Measurements from ENCODE around the gene CLOCK. TPM values are rescaled to one million over a fixed set of nuclear protein-coding genes. Genes with fewer than 3 reads are reported as not detected.

Gene CLOCK
- total and polyA plus RNA-seq, 10 of the 15 experiments (the other 5 are each of a cell fraction or from before 2014, with no cell fraction given): 2.8 to 11.7 (median 10.4) TPM

- no peak for TF ChIP-seq ZBTB40 (IDR thresholded peaks at IDR 0.05; ENCODE audit: borderline replicate concordance)
- TF ChIP-seq MTA2 (IDR thresholded peaks at IDR 0.05; ENCODE audit: low read depth): no peak
- TF ChIP-seq RUNX3 (IDR thresholded peaks at IDR 0.05; ENCODE audit: low read length): peak; percentile 35; the same call in 1 of the 2 replicates
- no peak for TF ChIP-seq LARP7 (IDR thresholded peaks at IDR 0.05)
- TF ChIP-seq SKIL (IDR thresholded peaks at IDR 0.05; ENCODE audit: low read depth, poor library complexity, severe bottlenecking): peak; percentile 68
- peak; percentile 46; the same call in 1 of the 2 replicates for TF ChIP-seq SMARCA5 (IDR thresholded peaks at IDR 0.05)
- no peak for TF ChIP-seq CHD2 (IDR thresholded peaks at IDR 0.05; ENCODE audit: borderline replicate concordance, low read depth, low read length)
- peak; percentile 71 for TF ChIP-seq RAD21 (IDR thresholded peaks at IDR 0.05; ENCODE audit: insufficient read depth, low read depth, low read length)
- 0 out of 2 replicates have a peak, but pooled peaks have one; percentile 47 for TF ChIP-seq MXI1 (IDR thresholded peaks at IDR 0.05; ENCODE audit: low read depth, low read length)
- no peak for TF ChIP-seq POU2F2 (IDR thresholded peaks at IDR 0.05; ENCODE audit: borderline replicate concordance, low read depth, low read length)
- TF ChIP-seq ASH2L (IDR thresholded peaks at IDR 0.05; ENCODE audit: borderline replicate concordance, low read depth): no peak
- no peak for TF ChIP-seq PML (IDR thresholded peaks at IDR 0.05; ENCODE audit: low read length)
- no peak for TF ChIP-seq FOS (IDR thresholded peaks at IDR 0.05; ENCODE audit: borderline replicate concordance, extremely low read depth, insufficient read length)
- TF ChIP-seq TAF1 (IDR thresholded peaks at IDR 0.05; ENCODE audit: borderline replicate concordance, low read depth, low read length): no peak
- TF ChIP-seq EED (IDR thresholded peaks at IDR 0.05; ENCODE audit: low read depth): 0 out of 2 replicates have a peak, but pooled peaks have one; percentile 34
- no peak for TF ChIP-seq PRDM15 (CRISPR knock-in tag; IDR thresholded peaks at IDR 0.05)
- peak; percentile 24 for TF ChIP-seq KLF5 (IDR thresholded peaks at IDR 0.05; ENCODE audit: partially characterized antibody)
- 0 out of 2 replicates have a peak, but pooled peaks have one; percentile 18 for TF ChIP-seq DPF2 (IDR thresholded peaks at IDR 0.05)
- TF ChIP-seq SMC3 (IDR thresholded peaks at IDR 0.05; ENCODE audit: borderline replicate concordance, low read length): peak; percentile 60; the same call in 1 of the 2 replicates
- peak; percentile 97 for TF ChIP-seq MEF2B (IDR thresholded peaks at IDR 0.05; ENCODE audit: partially characterized antibody, poor library complexity, severe bottlenecking)
- TF ChIP-seq NR2C2 (IDR thresholded peaks at IDR 0.05; ENCODE audit: borderline replicate concordance, control insufficient read depth, insufficient read length, low read depth): no peak
Measured at GRCh38 chr4:55409468-55410171, 137.1 kb downstream of the CLOCK start (continued).
